Activated CD4-positive, alpha-beta T cell treated with anti-CD3 and anti-CD28 coated beads, Interleukin-2, amount 10 ng/mL, durations not matched to agents 7 days and 5 days (primary cell): ENCODE data around the gene DENND5B. TPM values are rescaled to one million over a fixed set of nuclear protein-coding genes. Genes with fewer than 3 reads are reported as not detected.
A peak's percentile ranks its signal among the peaks of the same experiment; 100 is the strongest.

Experiments used
- CTCF ChIA-PET: fragments of 350-600 bp; sonication (Branson Sonifier 250); formaldehyde crosslinking; loops from one replicate; lab custom pipeline; 2021; ENCODE audit warnings: antibody characterized with exemption; lab: Charles Lee
- POLR2A ChIA-PET: fragments of 350-600 bp; sonication (Branson Sonifier 250); formaldehyde crosslinking; loops from one replicate; lab custom pipeline; 2021; ENCODE audit warnings: antibody characterized with exemption; lab: Charles Lee
- DNase-seq: peaks from one replicate; pipeline ENCODE4 v3.0.0-alpha.2; 2020
- H3K27ac Mint-ChIP-seq: one replicate; pipeline ENCODE4 v1.8.0; 2021; ENCODE audit warnings: mild to moderate bottlenecking, moderate library complexity, mixed read lengths
- H3K27me3 Mint-ChIP-seq: one replicate; pipeline ENCODE4 v1.8.0; 2021; ENCODE audit warnings: mixed read lengths
- H3K36me3 Mint-ChIP-seq: one replicate; pipeline ENCODE4 v1.8.0; 2021; ENCODE audit warnings: low read depth, mixed read lengths
- H3K4me1 Mint-ChIP-seq: one replicate; pipeline ENCODE4 v1.8.0; 2021; ENCODE audit warnings: mixed read lengths
- H3K4me3 Mint-ChIP-seq: one replicate; pipeline ENCODE4 v1.8.0; 2021; ENCODE audit warnings: mild to moderate bottlenecking, moderate library complexity, mixed read lengths
- H3K9me3 Mint-ChIP-seq: one replicate; pipeline ENCODE4 v1.8.0; 2021; ENCODE audit warnings: mixed read lengths
- total RNA-seq, 2 experiments: library from RNA; stranded (reverse); gene quantifications; one replicate each; pipeline ENCODE4 v1.2.3, GENCODE V29; 2021

DENND5B gene
- under 1 TPM; 0.15 to 0.20 TPM for total RNA-seq

- Mint-ChIP-seq H3K9me3 (no peaks in the 10 kb centered on the region), H3K36me3 (peaks cover 4% of the 10 kb centered on the region), H3K4me1 (peaks cover 10% of the 10 kb centered on the region), H3K4me3 (peak within 1 kb of the TSS; percentile 78), H3K27ac (peak within 1 kb of the TSS; percentile 38), H3K27me3 (peaks cover 59% of the 10 kb centered on the region)
- CTCF ChIA-PET, result interaction anchor here (0.8 kb wide), 1 partner anchor 8 kb away, joined by 3 read pairs; no protein-coding TSS in a partner anchor
- DNase-seq, result peak; percentile 11
- POLR2A ChIA-PET, result no interaction called here
These were observed at the start of gene DENND5B for GRCh38 chr12:31590642-31591379. Gene DENND5B, minus strand, starts transcription at chr12:31591136. Its CDS starts 304 bp downstream, at chr12:31590832.

GRCh38 chr12:31634620-31635019 is 43.7 kb upstream of the DENND5B start:
- H3K36me3 Mint-ChIP-seq, result no peaks in the 10 kb centered on the region
- H3K9me3 Mint-ChIP-seq, result no peaks in the 10 kb centered on the region
- no peaks in the 10 kb centered on the region for H3K27me3 Mint-ChIP-seq
- no peak overlapping the region for H3K4me3 Mint-ChIP-seq
- ChIA-PET CTCF (no interaction called here), POLR2A (no interaction called here)
- peaks cover 5% of the 10 kb centered on the region for H3K4me1 Mint-ChIP-seq
- no peak overlapping the region for H3K27ac Mint-ChIP-seq
- DNase-seq, result no peak

GRCh38 chr12:31633464-31633863 is 42.5 kb upstream of the DENND5B start:
- no peak overlapping the region for H3K4me3 Mint-ChIP-seq

GRCh38 chr12:31631809-31632208 is 40.9 kb upstream of the DENND5B start:
- ChIA-PET CTCF (interaction anchor here (0.9 kb wide), 1 partner anchor 381 kb away, joined by 4 read pairs; no protein-coding TSS in a partner anchor), POLR2A (no interaction called here)
- peaks cover 2% of the 10 kb centered on the region for H3K9me3 Mint-ChIP-seq
- peaks cover 5% of the 10 kb centered on the region for H3K4me1 Mint-ChIP-seq
- no peaks in the 10 kb centered on the region for H3K27me3 Mint-ChIP-seq
- no peak overlapping the region for H3K27ac Mint-ChIP-seq
- H3K36me3 Mint-ChIP-seq, result no peaks in the 10 kb centered on the region
- no peak overlapping the region for H3K4me3 Mint-ChIP-seq
- DNase-seq, result no peak

More at GRCh38 chr12:31633464-31633863, 42.5 kb upstream of the DENND5B start:
- Mint-ChIP-seq H3K27me3 (no peaks in the 10 kb centered on the region), H3K9me3 (no peaks in the 10 kb centered on the region), H3K27ac (no peak overlapping the region), H3K4me1 (peaks cover 5% of the 10 kb centered on the region), H3K36me3 (no peaks in the 10 kb centered on the region)
- POLR2A ChIA-PET, result no interaction called here
- CTCF ChIA-PET, result no interaction called here
- DNase-seq, result no peak

GRCh38 chr12:31631023-31631724 is 40.2 kb upstream of the DENND5B start:
- ChIA-PET CTCF (no interaction called here), POLR2A (no interaction called here)
- Mint-ChIP-seq H3K4me1 (peaks cover 1% of the 10 kb centered on the region), H3K4me3 (no peak overlapping the region), H3K9me3 (peaks cover 2% of the 10 kb centered on the region), H3K36me3 (no peaks in the 10 kb centered on the region), H3K27ac (no peak overlapping the region), H3K27me3 (no peaks in the 10 kb centered on the region)
- DNase-seq, result no peak

- Mint-ChIP-seq H3K27ac (no peak overlapping the region), H3K9me3 (peaks cover 2% of the 10 kb centered on the region), H3K4me1 (no peaks in the 10 kb centered on the region), H3K27me3 (no peaks in the 10 kb centered on the region), H3K36me3 (no peaks in the 10 kb centered on the region), H3K4me3 (no peak overlapping the region)
- no peak for DNase-seq
- CTCF ChIA-PET, result interaction anchor here (0.6 kb wide), 2 partner anchors 11 to 294 kb away, joined by 3 read pairs; no protein-coding TSS in a partner anchor
- POLR2A ChIA-PET, result no interaction called here
These were observed 39.1 kb upstream of the DENND5B start for GRCh38 chr12:31629756-31630732.

GRCh38 chr12:31627456-31628054 is 36.6 kb upstream of the DENND5B start:
- no peak overlapping the region for H3K4me3 Mint-ChIP-seq
- no peaks in the 10 kb centered on the region for H3K4me1 Mint-ChIP-seq
- H3K27ac Mint-ChIP-seq, result no peak overlapping the region
- POLR2A ChIA-PET, result no interaction called here
- H3K27me3 Mint-ChIP-seq, result no peaks in the 10 kb centered on the region
- DNase-seq, result no peak
- H3K36me3 Mint-ChIP-seq, result no peaks in the 10 kb centered on the region
- CTCF ChIA-PET, result no interaction called here
- peaks cover 2% of the 10 kb centered on the region for H3K9me3 Mint-ChIP-seq

- Mint-ChIP-seq H3K27me3 (no peaks in the 10 kb centered on the region), H3K4me3 (no peak overlapping the region), H3K27ac (no peak overlapping the region), H3K4me1 (no peaks in the 10 kb centered on the region), H3K36me3 (no peaks in the 10 kb centered on the region), H3K9me3 (peaks cover 2% of the 10 kb centered on the region)
- POLR2A ChIA-PET, result no interaction called here
- no peak for DNase-seq
- CTCF ChIA-PET, result no interaction called here
These were observed 35.5 kb upstream of the DENND5B start for GRCh38 chr12:31626270-31626995.

- H3K9me3 Mint-ChIP-seq, result no peaks in the 10 kb centered on the region
- H3K4me3 Mint-ChIP-seq, result no peak overlapping the region
- H3K36me3 Mint-ChIP-seq, result no peaks in the 10 kb centered on the region
- no peak overlapping the region for H3K27ac Mint-ChIP-seq
- H3K27me3 Mint-ChIP-seq, result peaks cover 3% of the 10 kb centered on the region
- POLR2A ChIA-PET, result no interaction called here
- no peaks in the 10 kb centered on the region for H3K4me1 Mint-ChIP-seq
- no peak for DNase-seq
- CTCF ChIA-PET, result no interaction called here
These were observed 31.1 kb upstream of the DENND5B start for GRCh38 chr12:31622038-31622437.

- no peaks in the 10 kb centered on the region for H3K36me3 Mint-ChIP-seq
- DNase-seq, result no peak
- H3K4me3 Mint-ChIP-seq, result no peak overlapping the region
- H3K27ac Mint-ChIP-seq, result no peak overlapping the region
- H3K27me3 Mint-ChIP-seq, result peaks cover 3% of the 10 kb centered on the region
- H3K9me3 Mint-ChIP-seq, result no peaks in the 10 kb centered on the region
- H3K4me1 Mint-ChIP-seq, result no peaks in the 10 kb centered on the region
- POLR2A ChIA-PET, result no interaction called here
- CTCF ChIA-PET, result no interaction called here
These were observed 29.4 kb upstream of the DENND5B start for GRCh38 chr12:31620311-31620710.

GRCh38 chr12:31618228-31619025 is 27.5 kb upstream of the DENND5B start:
- no peak overlapping the region for H3K27ac Mint-ChIP-seq
- peaks cover 3% of the 10 kb centered on the region for H3K27me3 Mint-ChIP-seq
- ChIA-PET POLR2A (no interaction called here), CTCF (interaction anchor here (1.0 to 1.1 kb wide), 2 partner anchors 11 to 21 kb away, joined by 3 read pairs; no protein-coding TSS in a partner anchor)
- no peak for DNase-seq
- H3K36me3 Mint-ChIP-seq, result no peaks in the 10 kb centered on the region
- H3K9me3 Mint-ChIP-seq, result no peaks in the 10 kb centered on the region
- no peak overlapping the region for H3K4me3 Mint-ChIP-seq
- no peaks in the 10 kb centered on the region for H3K4me1 Mint-ChIP-seq
